Muscle of leg (tissue), 11 donors: Measurements from ENCODE around the gene ADAMTS12. TPM values are rescaled to one million over a fixed set of nuclear protein-coding genes. Genes with fewer than 3 reads are reported as not detected.

ENCODE experiments used
- DNase-seq: peaks from one replicate; pipeline ENCODE4 v3.0.0; 2013
- H3K27ac ChIP-seq: one replicate; pipeline ENCODE4 v1.5.1; 2013; ENCODE audit warnings: mild to moderate bottlenecking, low read length, control low read depth
- H3K27me3 ChIP-seq: one replicate; pipeline ENCODE4 v1.6.1; 2013; ENCODE audit warnings: low read length; ENCODE audit not compliant: control insufficient read depth, insufficient read depth
- H3K36me3 ChIP-seq: one replicate; pipeline ENCODE4 v1.6.1; 2013; ENCODE audit warnings: low read length; ENCODE audit not compliant: control insufficient read depth, insufficient read depth
- H3K4me1 ChIP-seq: one replicate; pipeline ENCODE4 v1.6.1; 2013; ENCODE audit warnings: low read length; ENCODE audit not compliant: control insufficient read depth, insufficient read depth
- H3K4me3 ChIP-seq: one replicate; pipeline ENCODE4 v1.5.1; 2013; ENCODE audit warnings: low read length, control low read depth
- H3K9me3 ChIP-seq: replicated peaks from 2 replicates; pipeline ENCODE4 v1.6.1; 2013; ENCODE audit warnings: low read depth, low read length; ENCODE audit not compliant: control insufficient read depth
- WGBS: methylation state at CpG from one replicate; pipeline ENCODE4 v1.1.5; 2013; ENCODE audit warnings: missing lambda C conversion rate; ENCODE audit not compliant: insufficient coverage; 5-methylcytosine and 5-hydroxymethylcytosine counted together
- polyA plus RNA-seq, 8 donors: library from polyadenylated mRNA; unstranded; fragments of 120-200 nt; gene quantifications; one replicate each; pipeline versions ENCODE4 v1.2.1 to v1.2.3, GENCODE V29; 2013; ENCODE audit warnings: inconsistent platforms in 1 of 8, low replicate concordance in 1 of 8; ENCODE audit not compliant: insufficient read length in 8 of 8, insufficient read depth in 1 of 8
- total RNA-seq: library from RNA; stranded (reverse); fragments of 120-200 nt; gene quantifications from one replicate; pipeline ENCODE4 v1.2.4, GENCODE V29; 2013

Gene ADAMTS12
- total and polyA plus RNA-seq, 9 donors = 14.8 to 35.1 (median 22.8) TPM

GRCh38 chr5:33832404-33833236 lies 59.2 kb downstream of the ADAMTS12 start:
- no CpG with 5 or more reads among the region's 7 CpGs for WGBS
- Histone ChIP-seq H3K4me1 (peaks cover 2% of the 10 kb centered on the region), H3K4me3 (no peak overlapping the region), H3K9me3 (no peaks in the 10 kb centered on the region), H3K27ac (no peak overlapping the region), H3K36me3 (no peaks in the 10 kb centered on the region), H3K27me3 (no peaks in the 10 kb centered on the region)
- peak; percentile 52 for DNase-seq

DNA sequence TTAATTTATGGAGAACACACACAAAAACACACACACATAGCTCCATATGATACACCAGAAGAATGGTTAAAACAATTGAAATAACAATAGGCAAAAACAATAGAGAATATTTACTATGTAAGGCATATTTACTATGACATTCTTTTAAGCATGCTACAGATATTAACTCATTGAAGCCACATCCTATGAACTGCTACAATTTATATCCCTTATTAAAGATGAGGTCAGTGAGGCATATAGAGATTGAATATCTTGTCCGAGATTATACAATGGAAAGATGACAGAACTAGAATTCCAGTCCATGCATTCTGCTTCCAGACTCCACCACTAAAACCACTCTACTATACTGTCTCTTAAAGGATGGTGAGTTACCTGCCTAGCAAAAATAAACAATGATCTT lies 60.7 kb downstream of the ADAMTS12 start:
- Histone ChIP-seq H3K4me1 (peaks cover 2% of the 10 kb centered on the region), H3K36me3 (no peaks in the 10 kb centered on the region), H3K27ac (no peak overlapping the region), H3K4me3 (no peak overlapping the region), H3K9me3 (no peaks in the 10 kb centered on the region), H3K27me3 (no peaks in the 10 kb centered on the region)
- WGBS = no CpG with 5 or more reads among the region's 1 CpG
- DNase-seq = no peak

- H3K27me3 ChIP-seq = no peaks in the 10 kb centered on the region
- no peaks in the 10 kb centered on the region for H3K36me3 ChIP-seq
- no peaks in the 10 kb centered on the region for H3K9me3 ChIP-seq
- H3K4me3 ChIP-seq = no peak overlapping the region
- WGBS = 64% methylated on average over 1 of the region's 1 CpG
- peaks cover 5% of the 10 kb centered on the region for H3K4me1 ChIP-seq
- DNase-seq = peak; percentile 32
- no peak overlapping the region for H3K27ac ChIP-seq
Measured at GRCh38 chr5:33829430-33829829, 62.4 kb downstream of the ADAMTS12 start.

DNA sequence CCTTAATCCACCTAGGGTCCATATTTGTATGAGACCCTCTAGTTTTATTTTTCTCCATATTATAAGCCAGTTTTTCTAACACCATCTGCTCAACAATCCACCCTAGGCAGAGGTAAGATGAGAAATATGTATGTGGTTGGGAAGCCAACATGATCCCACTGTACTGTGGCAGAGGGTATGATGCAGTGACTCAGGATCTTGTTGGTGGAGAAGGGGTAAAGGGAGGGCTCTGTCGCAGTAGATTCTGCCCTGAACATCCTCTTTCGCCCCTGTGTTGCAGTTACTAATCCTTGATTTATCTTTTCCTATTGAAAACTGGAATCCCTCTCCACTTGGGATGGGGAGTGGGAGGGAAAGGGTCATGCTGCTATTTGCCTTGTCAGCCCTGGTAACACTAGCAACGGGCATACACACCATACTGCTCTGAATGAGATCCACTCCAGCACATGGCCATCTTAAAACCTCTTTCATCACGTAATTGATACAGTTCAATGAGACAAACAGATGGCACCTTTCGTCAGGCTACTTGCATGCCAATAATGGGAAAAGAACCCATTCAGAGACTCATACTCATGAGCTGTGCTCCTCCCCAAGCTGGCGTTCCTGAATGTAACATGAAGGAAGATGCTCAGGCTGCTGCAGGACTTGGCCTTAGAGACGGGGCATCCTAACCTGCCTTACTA lies 63.0 kb downstream of the ADAMTS12 start:
- 24% methylated on average over 2 of the region's 7 CpGs for WGBS
- no peaks in the 10 kb centered on the region for H3K36me3 ChIP-seq
- no peaks in the 10 kb centered on the region for H3K9me3 ChIP-seq
- no peak overlapping the region for H3K4me3 ChIP-seq
- DNase-seq = no peak
- H3K27me3 ChIP-seq = no peaks in the 10 kb centered on the region
- H3K27ac ChIP-seq = no peak overlapping the region
- H3K4me1 ChIP-seq = peaks cover 6% of the 10 kb centered on the region

- Histone ChIP-seq H3K4me1 (peaks cover 6% of the 10 kb centered on the region), H3K27ac (no peak overlapping the region), H3K36me3 (no peaks in the 10 kb centered on the region), H3K9me3 (no peaks in the 10 kb centered on the region), H3K4me3 (no peak overlapping the region), H3K27me3 (no peaks in the 10 kb centered on the region)
- DNase-seq = no peak
- WGBS = no CpG with 5 or more reads among the region's 1 CpG
Measured at GRCh38 chr5:33827885-33828284, 63.9 kb downstream of the ADAMTS12 start.

GRCh38 chr5:33827018-33827707 lies 64.6 kb downstream of the ADAMTS12 start:
- WGBS = 65% methylated on average over 3 of the region's 7 CpGs
- H3K4me1 ChIP-seq = peaks cover 4% of the 10 kb centered on the region
- H3K27me3 ChIP-seq = no peaks in the 10 kb centered on the region
- no peak overlapping the region for H3K27ac ChIP-seq
- DNase-seq = no peak
- H3K9me3 ChIP-seq = no peaks in the 10 kb centered on the region
- H3K4me3 ChIP-seq = no peak overlapping the region
- no peaks in the 10 kb centered on the region for H3K36me3 ChIP-seq

- Histone ChIP-seq H3K27ac (no peak overlapping the region), H3K4me3 (no peak overlapping the region)
Measured at GRCh38 chr5:33824516-33825195, 67.1 kb downstream of the ADAMTS12 start.

DNA sequence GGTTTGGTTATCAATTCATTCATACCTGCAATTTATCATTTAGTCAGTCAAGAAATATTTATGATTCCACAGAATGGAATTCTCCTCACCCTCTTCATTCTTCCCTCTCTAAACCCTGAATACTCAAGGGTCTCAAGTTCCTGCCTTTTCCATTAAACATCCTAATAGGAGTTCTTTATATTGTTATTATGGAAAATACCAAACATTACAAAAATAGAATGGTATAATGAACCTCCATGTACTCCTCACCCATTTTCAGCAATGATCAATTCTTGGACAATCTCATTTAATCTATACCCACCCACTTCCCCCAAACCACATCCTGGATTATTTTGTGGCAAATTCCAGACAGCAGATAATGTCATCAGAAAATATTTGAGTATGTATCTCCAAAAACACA lies 74.5 kb downstream of the ADAMTS12 start:
- Histone ChIP-seq H3K9me3 (peaks cover 3% of the 10 kb centered on the region), H3K4me1 (no peaks in the 10 kb centered on the region), H3K27ac (no peak overlapping the region), H3K27me3 (no peaks in the 10 kb centered on the region), H3K4me3 (no peak overlapping the region), H3K36me3 (no peaks in the 10 kb centered on the region)
- no peak for DNase-seq

More at GRCh38 chr5:33824516-33825195, 67.1 kb downstream of the ADAMTS12 start:
- H3K27me3 ChIP-seq = no peaks in the 10 kb centered on the region
- no peaks in the 10 kb centered on the region for H3K36me3 ChIP-seq
- peaks cover 4% of the 10 kb centered on the region for H3K4me1 ChIP-seq
- peaks cover under 1% of the 10 kb centered on the region for H3K9me3 ChIP-seq
- 30% methylated on average over 2 of the region's 4 CpGs for WGBS
- DNase-seq = peak; percentile 60

GRCh38 chr5:33816791-33817190 lies 75.0 kb downstream of the ADAMTS12 start:
- Histone ChIP-seq H3K36me3 (no peaks in the 10 kb centered on the region), H3K27ac (no peak overlapping the region), H3K4me1 (no peaks in the 10 kb centered on the region), H3K4me3 (no peak overlapping the region), H3K9me3 (peaks cover 3% of the 10 kb centered on the region), H3K27me3 (no peaks in the 10 kb centered on the region)
- WGBS = 100% methylated on average over 1 of the region's 1 CpG
- no peak for DNase-seq

GRCh38 chr5:33812746-33813145 lies 79.0 kb downstream of the ADAMTS12 start:
- no peaks in the 10 kb centered on the region for H3K4me1 ChIP-seq
- H3K27me3 ChIP-seq = no peaks in the 10 kb centered on the region
- no peak overlapping the region for H3K4me3 ChIP-seq
- no peaks in the 10 kb centered on the region for H3K36me3 ChIP-seq
- WGBS = no CpG with 5 or more reads among the region's 4 CpGs
- H3K27ac ChIP-seq = no peak overlapping the region
- H3K9me3 ChIP-seq = no peaks in the 10 kb centered on the region
- DNase-seq = no peak
